GM20431 (cell line): ENCODE measurements around the gene CLN5.

ENCODE experiments used
- in situ Hi-C: fragments of 300-500 bp; cut with MseI, MboI; formaldehyde crosslinking; loops from one replicate; pipeline ENCODE4 v1.15.0; 2020; ENCODE audit warnings: low sequenced_read_pairs; ENCODE audit not compliant: unreplicated experiment

CLN5 gene

DNA sequence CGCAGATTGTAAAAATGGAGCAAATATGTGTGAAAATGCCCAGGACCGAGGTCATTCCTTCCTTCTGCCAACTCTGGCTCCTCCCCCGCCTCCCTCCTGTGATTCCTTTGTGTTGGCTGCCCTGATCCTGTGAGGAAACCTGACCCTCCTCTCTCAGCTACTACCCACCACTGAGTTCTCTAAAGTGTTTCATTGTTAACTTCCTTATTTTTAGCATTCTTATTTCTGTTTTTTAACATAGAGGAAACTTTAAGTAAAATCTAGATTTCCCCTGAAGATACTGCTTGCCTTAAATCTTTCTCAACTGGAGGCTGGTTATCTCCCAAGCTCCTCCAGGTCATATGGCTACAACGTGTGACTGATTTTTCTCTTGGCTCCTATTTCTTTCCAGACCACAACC lies 56.8 kb downstream of the CLN5 start:
- in situ Hi-C loops: no loop called here

DNA sequence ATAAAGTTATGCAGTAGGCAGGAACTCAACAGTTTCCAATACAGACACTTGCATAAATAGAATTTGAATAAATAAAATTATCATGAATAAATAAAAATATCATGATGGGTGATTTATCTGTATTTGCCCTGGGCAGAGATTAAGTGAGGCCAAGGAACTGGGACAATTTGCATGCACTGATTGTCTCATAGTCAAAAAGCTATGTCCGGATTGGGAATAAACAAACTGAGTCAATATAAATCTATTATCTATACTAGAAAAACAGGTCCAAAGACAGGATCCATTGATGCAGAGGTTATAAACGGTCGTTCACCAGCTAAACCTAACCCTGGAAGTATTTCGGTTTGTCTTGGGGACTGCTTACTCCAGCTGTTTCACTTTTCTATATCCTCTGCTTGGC lies 61.3 kb downstream of the CLN5 start:
- in situ Hi-C loops: no loop called here
